DMS53 treated with DMSO at 0.1 percent for 48 hours (cell line): Measurements from ENCODE around the gene RRBP1.

Experiments
- DNase-seq: peaks from one replicate; lab custom pipeline; 2025; ENCODE audit not compliant: unreplicated experiment; lab: John Stamatoyannopoulos, UW

Gene RRBP1

GRCh38 chr20:17611290-17611539, 70.8 kb downstream of the RRBP1 start:
- peak; percentile 18 for DNase-seq

- DNase-seq: no peak
These were observed 71.3 kb downstream of the RRBP1 start for GRCh38 chr20:17610566-17611289.

DNA sequence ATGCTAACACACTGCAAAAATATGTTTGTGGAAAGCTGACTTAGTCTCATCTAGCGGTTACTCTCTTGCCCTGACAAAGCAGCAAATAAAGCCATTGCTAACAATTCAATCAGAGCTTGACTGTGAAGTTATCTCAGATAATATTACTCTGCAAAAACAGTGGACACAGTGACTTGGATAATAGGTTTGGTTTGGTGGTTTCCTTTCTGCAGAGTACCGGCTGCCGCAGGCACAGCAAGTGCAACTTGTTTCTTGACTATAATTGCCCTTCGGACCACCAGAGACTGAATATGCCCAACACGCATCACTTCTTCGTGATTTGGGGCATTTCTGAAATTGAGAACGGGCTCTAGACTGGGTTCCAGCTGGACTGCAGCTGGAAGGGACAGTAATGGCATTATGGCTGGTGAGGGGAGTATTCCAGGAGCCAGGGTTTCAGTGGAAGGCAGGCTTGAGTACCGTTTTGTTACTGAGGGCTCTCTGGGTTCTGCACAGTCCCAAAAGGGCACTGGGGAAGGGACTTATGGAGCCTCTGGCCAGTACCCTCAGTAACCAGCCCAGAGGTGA, 72.1 kb downstream of the RRBP1 start:
- no peak for DNase-seq

DNA sequence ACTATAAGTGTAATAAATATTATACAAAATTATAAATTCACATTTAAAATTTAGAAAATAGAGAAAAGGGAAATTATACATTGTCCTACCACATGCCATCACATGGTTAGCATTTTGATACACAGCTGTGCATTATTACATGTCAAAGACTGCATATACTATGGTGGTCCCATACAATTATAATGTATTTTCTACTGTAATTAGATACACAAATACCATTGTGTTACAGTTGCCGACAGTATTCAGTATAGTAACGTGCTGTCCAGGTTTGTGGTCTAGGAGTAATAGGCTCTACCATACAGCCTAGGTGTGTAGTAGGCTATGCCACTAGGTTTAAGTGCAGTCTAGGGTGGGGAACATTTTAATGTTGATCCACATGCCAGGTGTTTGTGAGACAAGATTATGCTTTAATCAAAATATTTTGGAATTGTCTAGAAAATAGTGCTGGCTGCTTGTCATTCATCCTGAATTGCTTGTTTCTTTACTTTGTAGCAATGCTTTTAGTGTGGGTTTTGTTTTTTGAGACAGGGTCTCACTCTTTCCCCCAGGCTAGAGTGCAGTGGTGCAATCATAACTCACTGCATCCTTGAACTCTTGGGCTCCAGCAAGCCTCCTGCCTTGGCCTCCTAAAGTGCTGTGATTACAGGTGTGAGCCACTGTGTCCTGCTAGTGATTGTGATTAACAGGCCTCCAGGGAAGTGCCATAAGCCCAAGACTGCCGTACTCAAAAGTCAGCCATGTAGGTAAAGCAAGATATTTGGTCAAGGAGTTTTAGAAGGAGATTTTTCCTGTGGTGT, 73.1 kb downstream of the RRBP1 start:
- DNase-seq: no peak

DNA sequence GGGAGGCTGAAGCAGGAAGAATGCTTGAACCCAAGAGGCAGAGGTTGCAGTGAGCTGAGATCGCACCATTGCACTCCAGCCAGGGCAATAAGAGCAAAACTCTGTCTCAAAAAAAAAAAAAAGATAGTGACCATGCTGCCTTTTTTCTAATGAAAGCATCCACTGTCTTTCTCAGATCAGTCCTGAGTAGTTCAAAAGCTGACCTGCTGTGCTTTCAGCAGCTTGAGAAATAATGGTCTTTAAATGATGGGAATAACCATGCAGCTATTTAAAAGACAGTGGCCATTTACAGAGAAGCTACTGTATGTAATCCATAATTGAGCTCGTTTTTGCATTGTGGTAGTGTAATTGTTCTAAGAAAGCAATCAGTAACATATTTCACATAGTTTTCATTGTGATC, 76.0 kb downstream of the RRBP1 start:
- no peak for DNase-seq

DNA sequence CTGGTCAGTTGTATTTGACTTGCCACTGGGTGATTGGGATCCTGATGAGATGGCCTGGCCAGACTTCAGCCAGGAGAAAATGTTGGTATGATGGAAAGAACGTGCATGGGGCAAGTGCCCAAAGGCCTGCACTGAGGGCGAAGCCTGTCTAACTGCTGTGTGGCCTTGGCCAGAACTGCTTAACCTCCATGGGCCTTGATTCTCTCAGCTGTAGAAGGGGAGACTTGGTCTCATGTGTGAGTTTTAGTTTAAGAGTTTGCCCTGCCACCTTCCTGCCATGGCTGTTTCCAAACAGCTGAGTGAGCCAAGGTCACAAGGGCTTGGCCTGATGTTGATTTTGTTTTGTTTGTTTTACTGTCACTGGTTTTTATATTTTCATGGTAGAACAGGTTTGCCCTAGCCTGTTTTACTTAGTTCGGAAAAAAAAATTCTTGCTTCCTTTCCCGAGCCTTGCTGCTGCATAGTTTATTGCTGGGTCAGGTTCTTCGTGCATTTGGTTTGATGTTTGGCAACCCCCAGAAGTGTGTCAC, 76.8 kb downstream of the RRBP1 start:
- peak; percentile 85 for DNase-seq

DNA sequence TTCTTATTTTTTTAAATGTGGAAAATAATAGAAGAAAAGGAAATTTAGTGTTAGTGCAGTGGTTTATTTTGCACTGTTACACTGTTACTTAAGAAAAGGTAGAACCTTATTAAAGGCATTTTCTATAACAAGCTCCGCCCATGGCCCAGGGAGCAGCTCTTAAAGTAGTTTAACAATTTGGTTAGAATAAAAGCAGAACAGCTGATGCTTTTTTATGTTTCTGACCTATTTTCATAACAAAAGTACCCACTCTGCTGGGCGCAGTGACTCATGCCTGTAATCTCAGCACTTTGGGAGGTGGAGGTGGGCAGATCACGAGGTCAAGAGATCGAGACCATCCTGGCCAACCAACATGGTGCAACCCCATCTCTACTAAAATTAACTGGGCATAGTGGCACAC, 79.5 kb downstream of the RRBP1 start:
- DNase-seq: no peak

DNA sequence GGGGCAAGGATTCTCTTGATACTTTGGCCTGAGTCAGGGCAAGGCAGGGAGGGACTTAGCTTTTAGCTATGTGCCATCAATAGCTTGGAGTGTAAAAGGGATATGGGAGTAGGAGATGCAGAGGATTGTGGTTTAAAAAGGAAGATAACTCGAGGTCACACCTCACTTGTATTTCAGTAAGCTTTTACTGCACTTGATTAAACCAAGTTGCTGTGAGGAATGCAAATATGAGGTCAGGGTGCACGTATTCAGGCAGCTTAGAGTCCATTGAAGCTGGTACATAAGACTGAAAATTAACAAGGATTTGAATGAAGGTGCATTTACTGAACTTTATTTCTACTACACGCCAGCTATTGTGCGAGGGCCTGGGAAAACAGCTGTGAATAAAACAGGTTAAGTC, 80.1 kb downstream of the RRBP1 start:
- no peak for DNase-seq

DNA sequence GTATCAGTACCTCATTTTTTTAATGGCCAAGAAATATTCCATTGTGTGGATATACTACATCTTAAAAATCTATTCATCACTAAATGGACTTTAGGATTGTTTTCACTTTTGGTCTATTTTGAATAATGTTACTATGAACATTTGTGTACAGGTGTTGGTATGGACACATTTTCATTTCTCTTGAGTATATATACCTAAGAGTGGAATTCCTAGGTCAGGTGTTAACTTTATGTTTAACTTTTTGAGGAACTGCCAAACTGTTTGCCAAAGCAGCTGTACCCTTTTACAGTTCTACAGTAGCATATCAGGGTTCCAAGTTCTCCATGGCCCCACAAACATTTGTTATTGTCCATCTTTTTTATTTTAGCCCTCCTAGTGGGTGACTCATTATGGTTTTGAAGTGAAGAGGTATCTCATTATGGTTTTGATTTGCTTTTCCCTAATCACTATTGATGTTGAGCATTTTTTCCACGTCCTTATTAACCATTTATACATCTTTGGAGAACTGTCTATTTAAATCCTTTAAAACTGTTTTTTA, 84.0 kb downstream of the RRBP1 start:
- no peak for DNase-seq

DNA sequence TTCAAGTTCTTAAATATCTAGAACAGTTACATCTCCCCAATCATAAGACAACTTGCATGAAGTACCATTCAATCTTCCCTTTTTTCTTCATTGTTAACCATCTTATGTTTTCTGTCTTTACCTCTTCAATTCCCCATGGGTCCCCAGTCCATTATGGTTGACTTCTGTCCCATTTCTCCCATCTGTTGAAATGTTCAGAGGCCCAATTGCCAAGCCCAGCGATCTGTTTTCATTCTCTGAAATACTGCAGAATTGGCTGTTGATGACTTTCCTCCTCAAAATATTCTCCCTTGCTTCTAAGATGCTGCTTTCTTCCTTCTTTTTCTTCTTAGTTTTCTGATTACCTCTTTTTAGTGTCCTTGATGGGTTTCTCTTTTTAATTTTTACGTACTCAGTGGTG, 86.2 kb downstream of the RRBP1 start:
- DNase-seq: no peak

DNA sequence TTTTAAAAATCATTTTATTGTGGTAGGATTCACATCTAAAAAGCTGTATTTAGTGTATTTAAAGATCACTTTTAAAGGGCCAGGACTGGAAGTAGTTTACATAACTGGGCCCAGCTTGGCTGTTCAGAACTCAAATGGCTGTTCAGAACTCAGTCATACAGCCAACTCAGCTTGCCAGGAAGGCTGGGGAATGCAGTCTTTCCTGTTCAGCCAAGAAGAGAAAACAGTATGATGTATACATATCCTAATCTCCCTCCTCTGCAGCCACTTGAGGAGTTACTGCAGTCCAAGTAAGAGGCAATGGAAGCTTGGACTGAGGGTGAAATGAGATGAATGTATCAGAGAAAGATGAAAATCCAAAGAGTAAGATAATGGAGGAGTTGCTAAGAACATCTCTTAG, 87.6 kb downstream of the RRBP1 start:
- DNase-seq: no peak

- DNase-seq: no peak
These were observed 88.1 kb downstream of the RRBP1 start for GRCh38 chr20:17593902-17594301.

DNA sequence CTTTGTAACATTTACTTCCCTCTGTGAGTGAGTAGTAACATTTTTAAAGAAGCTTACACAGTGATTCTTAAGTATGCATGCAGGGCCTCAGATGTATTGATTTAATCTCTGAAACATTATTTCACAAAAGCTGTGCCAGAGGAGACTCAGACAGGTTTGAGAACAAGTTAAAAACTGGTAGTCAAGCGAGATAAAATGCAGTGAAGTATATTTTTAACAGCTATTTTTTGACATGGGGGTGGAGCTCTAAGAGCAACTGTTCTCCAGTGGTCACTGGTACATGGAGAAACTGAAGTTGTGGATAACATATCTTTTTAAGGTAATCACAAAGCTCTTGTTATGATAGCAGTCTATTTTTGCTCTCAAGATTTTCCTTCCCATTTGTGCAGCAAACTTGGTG, 91.8 kb downstream of the RRBP1 start:
- no peak for DNase-seq

- no peak for DNase-seq
These were observed 92.7 kb downstream of the RRBP1 start for GRCh38 chr20:17589161-17589834.

GRCh38 chr20:17587824-17588223, 94.2 kb downstream of the RRBP1 start:
- no peak for DNase-seq

GRCh38 chr20:17587148-17587547, 94.9 kb downstream of the RRBP1 start:
- no peak for DNase-seq

DNA sequence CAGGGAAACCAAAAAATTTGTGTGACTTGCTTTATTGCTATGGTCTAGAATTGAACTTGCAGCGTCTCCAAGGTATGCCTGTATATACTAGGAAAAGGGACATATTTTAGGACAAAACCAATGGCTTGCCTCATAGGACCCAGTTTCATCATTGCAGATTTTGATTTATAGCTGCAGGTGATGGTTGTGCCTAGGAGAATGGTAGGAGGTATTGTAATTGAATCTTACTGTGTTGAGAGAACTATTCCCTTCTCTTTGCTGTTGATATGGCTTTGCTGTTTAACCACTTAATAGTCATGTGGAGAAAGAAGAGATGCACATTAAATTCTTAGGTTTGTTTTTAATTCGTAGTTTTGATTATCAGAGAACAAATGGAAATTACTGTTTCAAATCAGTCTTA, 95.8 kb downstream of the RRBP1 start:
- DNase-seq: no peak

DNA sequence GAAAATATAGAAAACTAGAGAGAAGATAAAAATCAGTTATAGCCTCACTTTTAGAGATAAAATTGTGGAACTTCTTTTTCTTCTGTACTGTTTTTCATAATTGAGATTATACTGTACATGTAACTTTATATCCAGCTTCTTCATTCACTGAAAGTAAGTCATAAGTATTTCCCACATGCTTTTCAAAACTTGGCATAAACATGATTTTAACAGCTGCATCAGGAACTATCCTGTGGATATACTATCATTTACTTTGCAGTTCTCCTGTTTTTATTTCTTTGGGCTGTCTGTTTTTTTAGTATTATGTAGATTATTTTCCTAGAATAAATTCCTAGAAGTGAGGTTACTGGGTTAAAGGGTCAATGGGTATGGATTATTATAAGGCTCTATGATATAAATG, 97.4 kb downstream of the RRBP1 start:
- no peak for DNase-seq

DNA sequence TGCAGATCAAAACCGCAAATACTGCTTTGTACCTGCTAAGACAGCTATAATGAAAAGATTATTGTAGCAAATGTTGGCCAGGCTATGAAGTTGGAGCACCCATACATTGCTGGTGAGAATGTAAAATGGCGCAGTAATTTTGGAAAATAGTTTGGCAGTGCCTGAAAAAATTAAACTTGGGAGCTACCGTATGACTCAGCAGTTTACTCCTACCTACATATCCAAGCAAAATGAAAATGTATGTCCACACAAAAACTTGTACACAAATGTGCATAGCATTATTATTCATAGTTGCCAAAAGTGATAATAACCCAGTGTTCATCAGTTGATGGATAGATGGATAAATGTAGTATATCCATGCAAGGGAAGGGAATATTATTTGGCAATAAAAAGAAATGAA, 98.9 kb downstream of the RRBP1 start:
- no peak for DNase-seq

DNA sequence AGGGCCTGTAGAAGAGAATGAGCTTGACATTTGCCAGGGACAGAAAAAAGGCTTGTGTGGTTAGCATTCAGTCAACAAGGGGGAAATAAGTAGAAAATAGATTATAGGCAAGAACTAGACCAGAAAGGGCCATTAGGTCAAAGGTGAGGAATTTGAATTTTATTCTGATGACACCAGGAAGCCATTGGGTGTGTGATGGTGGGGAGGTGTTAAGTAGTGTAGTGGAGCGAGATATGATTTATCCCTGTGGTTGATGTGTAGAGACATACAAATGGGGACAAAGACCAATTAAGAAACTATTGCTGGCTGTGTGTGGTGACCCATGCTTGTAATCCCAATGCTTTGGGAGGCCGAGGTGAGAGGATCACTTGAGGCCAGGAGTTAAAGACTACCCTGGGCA, 101.1 kb downstream of the RRBP1 start:
- no peak for DNase-seq

DNA sequence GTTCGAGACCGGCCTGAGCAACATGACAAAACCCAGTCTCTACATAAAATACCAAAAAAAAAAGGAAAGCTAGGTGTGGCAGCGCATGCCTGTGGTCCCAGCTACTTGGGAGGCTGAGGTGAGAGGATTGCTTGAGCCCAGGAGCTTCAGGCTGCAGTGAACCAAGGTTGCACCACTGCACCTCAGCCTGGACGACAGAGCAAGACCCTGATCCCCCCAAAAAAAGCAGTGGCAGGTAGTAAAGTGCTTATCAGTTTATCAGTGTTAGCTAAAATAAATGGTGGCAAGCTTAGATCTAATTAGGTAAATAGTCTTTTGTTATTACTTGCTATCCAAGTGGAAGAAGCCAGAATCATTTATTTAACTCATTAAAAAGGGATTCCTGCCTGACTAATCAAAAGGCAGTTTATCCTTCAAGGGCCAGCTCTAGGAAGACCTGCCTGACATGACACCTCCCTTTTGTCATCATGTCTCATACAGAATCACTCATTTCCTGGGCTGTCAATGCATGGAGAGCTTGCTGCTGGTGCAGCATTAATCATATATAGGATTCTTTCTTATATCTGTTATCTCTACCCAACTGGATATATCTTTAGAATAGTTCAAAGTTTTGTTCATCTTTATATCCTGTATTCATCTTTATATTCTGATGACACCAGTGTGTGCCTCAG, 102.5 kb downstream of the RRBP1 start:
- no peak for DNase-seq
